Measurements from ENCODE around the gene MYH14. TPM values are rescaled to one million over a fixed set of nuclear protein-coding genes. Genes with fewer than 3 reads are reported as not detected.
"Not testable (repeated sequence)": the region's sequence is repeated elsewhere in the genome, so short reads cannot be mapped to it uniquely, and the experiment has no call there.

Gene MYH14
- total RNA-seq, 2 donors from 2014 or later = 27.0 to 31.5 TPM

DNA sequence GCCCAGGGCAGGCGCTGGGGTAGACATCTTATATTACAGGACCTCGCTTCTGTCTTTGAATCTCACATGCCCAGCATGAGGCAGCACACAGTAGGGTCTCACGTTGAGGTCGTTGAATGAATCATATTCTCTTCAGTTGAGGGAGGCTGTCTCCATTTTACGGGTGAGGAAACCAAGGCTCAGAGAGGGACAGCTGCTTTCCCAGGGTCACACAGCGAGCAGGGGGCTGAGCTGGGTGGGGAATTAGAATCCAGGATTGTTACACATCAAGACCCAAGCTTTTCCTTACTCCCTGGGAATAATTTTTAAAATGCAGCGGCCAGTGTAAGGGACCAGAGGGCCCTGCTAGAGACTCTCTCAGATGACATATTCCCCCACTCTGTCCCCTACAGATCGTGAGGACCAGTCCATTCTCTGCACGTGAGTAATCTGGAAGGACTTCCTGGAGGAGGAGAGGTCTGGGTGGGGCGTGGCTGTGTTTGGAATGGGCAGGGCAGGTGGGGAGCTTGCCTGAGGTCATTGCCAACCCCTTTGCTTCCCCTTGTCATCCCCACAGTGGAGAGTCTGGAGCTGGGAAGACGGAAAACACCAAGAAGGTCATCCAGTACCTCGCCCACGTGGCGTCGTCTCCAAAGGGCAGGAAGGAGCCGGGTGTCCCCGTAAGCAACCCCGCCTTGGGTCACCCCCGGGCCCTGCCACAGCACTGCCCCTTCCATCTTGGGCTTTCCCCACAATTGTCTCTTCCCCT is 19.4 kb downstream of the MYH14 start:
- Histone ChIP-seq H3K27ac (no peak overlapping the region), H3K4me3 (no peak overlapping the region), H3K4me1 (replicated peaks) (no peaks in the 10 kb centered on the region), H3K36me3 (no peaks in the 10 kb centered on the region), H3K27me3 (replicated peaks; ENCODE audit: insufficient read depth) (no peaks in the 10 kb centered on the region), H3K9me3 (no peaks in the 10 kb centered on the region)
- no peak for DNase-seq (ENCODE audit: low spot score)
- intact Hi-C loops (cut with DNase I) = no loop called here
- TF ChIP-seq POLR2AphosphoS5 (IDR thresholded peaks at IDR 0.05) (no peak), POLR2A (IDR thresholded peaks at IDR 0.05) (no peak), CTCF (IDR thresholded peaks at IDR 0.05) (no peak)
- 92% methylated on average over 19 of the region's 19 CpGs for WGBS

- H3K4me1 ChIP-seq (replicated peaks) = no peaks in the 10 kb centered on the region
- no peak for DNase-seq (ENCODE audit: low spot score)
- 83% methylated on average over 3 of the region's 3 CpGs for WGBS
- H3K27ac ChIP-seq = no peak overlapping the region
- H3K27me3 ChIP-seq (replicated peaks; ENCODE audit: insufficient read depth) = no peaks in the 10 kb centered on the region
- no peaks in the 10 kb centered on the region for H3K9me3 ChIP-seq
- H3K4me3 ChIP-seq = no peak overlapping the region
- TF ChIP-seq POLR2A (IDR thresholded peaks at IDR 0.05) (no peak), POLR2AphosphoS5 (IDR thresholded peaks at IDR 0.05) (no peak), CTCF (IDR thresholded peaks at IDR 0.05) (no peak)
- no peaks in the 10 kb centered on the region for H3K36me3 ChIP-seq
- intact Hi-C loops (cut with DNase I) = no loop called here
These were observed 20.0 kb downstream of the MYH14 start for GRCh38 chr19:50223439-50223716.

GRCh38 chr19:50224986-50225747 is 21.7 kb downstream of the MYH14 start:
- intact Hi-C loops (cut with DNase I) = no loop called here
- H3K36me3 ChIP-seq = no peaks in the 10 kb centered on the region
- H3K4me1 ChIP-seq (replicated peaks) = no peaks in the 10 kb centered on the region
- TF ChIP-seq POLR2AphosphoS5 (IDR thresholded peaks at IDR 0.05) = no peak
- WGBS = 77% methylated on average over 8 of the region's 8 CpGs
- DNase-seq (ENCODE audit: low spot score) = no peak
- no peak overlapping the region for H3K27ac ChIP-seq
- H3K9me3 ChIP-seq = no peaks in the 10 kb centered on the region
- no peaks in the 10 kb centered on the region for H3K27me3 ChIP-seq (replicated peaks; ENCODE audit: insufficient read depth)
- no peak overlapping the region for H3K4me3 ChIP-seq

DNA sequence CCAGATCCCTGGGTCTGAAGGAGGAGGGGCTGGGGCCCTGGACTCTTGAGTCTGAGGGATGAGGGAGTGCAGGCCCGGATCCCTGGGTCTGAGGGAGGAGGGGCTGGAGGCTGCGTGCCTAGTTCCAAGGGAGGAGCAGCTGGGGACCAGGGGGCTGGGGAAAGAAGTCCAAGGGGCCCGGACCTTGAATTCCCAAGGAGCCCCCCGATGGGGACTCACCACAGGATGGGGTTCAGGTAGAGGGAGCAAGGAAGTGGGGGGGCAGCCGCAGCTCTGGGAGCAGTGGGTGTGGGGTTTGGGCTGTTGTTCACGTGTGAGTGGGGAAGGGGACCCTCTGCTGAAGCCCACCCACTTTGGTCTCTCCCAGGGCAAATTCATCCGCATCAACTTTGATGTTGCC is 23.1 kb downstream of the MYH14 start:
- TF ChIP-seq POLR2AphosphoS5 (IDR thresholded peaks at IDR 0.05) (no peak), POLR2A (IDR thresholded peaks at IDR 0.05) (no peak), CTCF (IDR thresholded peaks at IDR 0.05) (no peak)
- Histone ChIP-seq H3K4me1 (replicated peaks) (no peaks in the 10 kb centered on the region), H3K4me3 (no peak overlapping the region), H3K9me3 (no peaks in the 10 kb centered on the region), H3K27me3 (replicated peaks; ENCODE audit: insufficient read depth) (no peaks in the 10 kb centered on the region), H3K36me3 (no peaks in the 10 kb centered on the region), H3K27ac (no peak overlapping the region)
- 57% methylated on average over 6 of the region's 7 CpGs for WGBS
- no peak for DNase-seq (ENCODE audit: low spot score)
- intact Hi-C loops (cut with DNase I) = no loop called here

DNA sequence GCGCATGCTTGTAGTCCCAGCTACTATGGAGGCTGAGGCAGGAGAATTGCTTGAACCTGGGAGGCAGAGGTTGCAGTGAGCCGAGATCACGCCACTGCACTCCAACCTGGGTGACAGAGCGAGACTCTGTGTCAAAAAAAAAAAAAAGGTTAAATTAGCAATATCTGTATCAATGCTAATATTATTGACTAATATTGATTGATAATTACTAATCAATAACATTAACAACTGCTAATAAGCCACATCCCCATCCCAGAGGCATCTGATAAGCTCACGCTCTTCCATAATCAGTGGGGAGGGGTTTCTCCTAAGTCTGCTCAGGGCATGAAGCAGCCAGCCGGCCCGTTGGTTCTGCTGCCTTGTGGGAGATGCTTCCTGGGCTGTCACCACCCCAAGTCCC is 24.7 kb downstream of the MYH14 start:
- 86% methylated on average over 7 of the region's 7 CpGs for WGBS
- H3K36me3 ChIP-seq; intact Hi-C loops (cut with DNase I): not testable (repeated sequence)

More for the DNA sequence above, 24.7 kb downstream of the MYH14 start:
- not testable (repeated sequence) for H3K4me3 ChIP-seq; DNase-seq (ENCODE audit: low spot score); H3K4me1 ChIP-seq (replicated peaks); H3K27me3 ChIP-seq (replicated peaks; ENCODE audit: insufficient read depth); H3K27ac ChIP-seq; H3K9me3 ChIP-seq
